Stomach (tissue), 9 donors: ENCODE results near the gene ITPRID1. TPM values are rescaled to one million over a fixed set of nuclear protein-coding genes. Genes with fewer than 3 reads are reported as not detected.
A peak's percentile ranks its signal among the peaks of the same experiment; 100 is the strongest.

Experiments used
- DNase-seq, 2 donors: peaks; one replicate each; pipeline versions ENCODE4 v3.0.0 to v3.0.0-alpha.2; 2013 to 2019
- H3K27ac ChIP-seq, 5 donors: fragments of 200-600 bp in 4 of 5; sonication (generic) in 4 of 5; one replicate each; pipeline ENCODE4 v1.5.1; 2013 to 2019; ENCODE audit warnings: mild to moderate bottlenecking in 1 of 5, moderate library complexity in 1 of 5
- H3K27me3 ChIP-seq, 3 donors: fragments of 200-600 bp; sonication (generic); one replicate each; pipeline ENCODE4 v1.5.1; 2017 to 2019; ENCODE audit warnings: mixed run types in 1 of 3
- H3K36me3 ChIP-seq, 4 donors: fragments of 200-600 bp; sonication (generic); 1 replicate in 3 of 4; 2 replicates in 1 of 4; pipeline ENCODE4 v1.5.1; 2016 to 2019
- H3K4me1 ChIP-seq, 4 donors: fragments of 200-600 bp; sonication (generic); one replicate each; pipeline ENCODE4 v1.5.1; 2016 to 2019
- H3K4me3 ChIP-seq, 4 donors: fragments of 200-600 bp; sonication (generic) in 3 of 4; one replicate each; pipeline ENCODE4 v1.5.1; 2016 to 2019; ENCODE audit warnings: mild to moderate bottlenecking in 1 of 4
- H3K9me3 ChIP-seq, 4 donors: fragments of 200-600 bp; sonication (generic); one replicate each; pipeline ENCODE4 v1.5.1; 2016 to 2019
- CTCF ChIP-seq, 7 experiments: fragments of 450-650 bp in 4 of 7; fragments of 200-600 bp in 3 of 7; sonication (generic) in 3 of 7; IDR thresholded peaks; one replicate each; pipeline ENCODE4 v1.5.1; 2016 to 2019; ENCODE audit warnings: antibody characterized with exemption in 7 of 7, control low read depth in 2 of 7, mild to moderate bottlenecking in 1 of 7
- EP300 ChIP-seq: sonication (generic); formaldehyde crosslinking; IDR thresholded peaks from one replicate; pipeline ENCODE4 v1.6.1; 2017; ENCODE audit warnings: antibody characterized with exemption
- POLR2A ChIP-seq, 4 donors: fragments of 450-650 bp; IDR thresholded peaks; one replicate each; pipeline ENCODE4 v1.6.1; 2016; ENCODE audit warnings: antibody characterized with exemption in 4 of 4, control low read depth in 2 of 4, mild to moderate bottlenecking in 1 of 4, moderate library complexity in 1 of 4
- POLR2AphosphoS5 ChIP-seq, 3 donors: sonication (generic); formaldehyde crosslinking; IDR thresholded peaks; one replicate each; pipeline ENCODE4 v1.6.1; 2016; ENCODE audit warnings: antibody characterized with exemption in 3 of 3
- WGBS, 5 donors: extraction: QIAGEN DNeasy Blood & Tissue Kit in 3 of 5; methylation state at CpG; one replicate each; pipeline versions ENCODE4 v1.1.5 to v1.1.7; 2013 to 2018; 5-methylcytosine and 5-hydroxymethylcytosine counted together
- intact Hi-C: fragments of 100-400 bp; cut with DNase I; formaldehyde crosslinking; loops from one replicate; pipeline ENCODE4 v1.15.1; 2023; ENCODE audit warnings: low total_unique reads
- polyA plus RNA-seq, 3 donors: library from polyadenylated mRNA; stranded (reverse); fragments of 200-250 nt; gene quantifications; one replicate each; pipeline ENCODE4 v1.2.3, GENCODE V29; 2013
- total RNA-seq, 5 donors: library from RNA; depleted of rRNA; stranded (reverse); fragments of >200 nt; gene quantifications; one replicate each; pipeline versions ENCODE4 v1.1.0 to v1.2.3, GENCODE V29; 2014 to 2016
- donor health status: healthy with polysubstance abuse.
- donor health status: Bipolar disorder and iron deficiency.
- donor health status: healthy.

Gene ITPRID1
- total and polyA plus RNA-seq, 8 donors: 0.18 to 0.58 (median 0.34) TPM; not detected in 2

GRCh38 chr7:31550432-31550831, 36.5 kb downstream of the ITPRID1 start:
- peak in 1 of 2 donors; percentile 48 for DNase-seq
- Histone ChIP-seq H3K27ac (peak overlapping the region in 2 of 5 donors; percentile 43 to 48), H3K36me3 (no peaks in the 10 kb centered on the region), H3K4me1 (peaks cover 0 to 20% (median 14%) of the 10 kb centered on the region in 4 donors), H3K4me3 (no peak overlapping the region), H3K27me3 (no peaks in the 10 kb centered on the region), H3K9me3 (no peaks in the 10 kb centered on the region)
- 18 to 58% (median 36%) methylated on average over 1 of the region's 1 CpG for WGBS, 5 donors
- TF ChIP-seq POLR2A (IDR thresholded peaks at IDR 0.05) (no peak), CTCF (IDR thresholded peaks at IDR 0.05) (no peak), EP300 (no peak), POLR2AphosphoS5 (IDR thresholded peaks at IDR 0.05) (no peak)
- intact Hi-C loops: no loop called here

GRCh38 chr7:31553661-31554081, 39.8 kb downstream of the ITPRID1 start:
- TF ChIP-seq POLR2A (IDR thresholded peaks at IDR 0.05): no peak
- TF ChIP-seq CTCF (IDR thresholded peaks at IDR 0.05): no peak
- TF ChIP-seq EP300: no peak
- no peak for TF ChIP-seq POLR2AphosphoS5 (IDR thresholded peaks at IDR 0.05)
- H3K4me3 ChIP-seq: no peak overlapping the region

GRCh38 chr7:31562002-31562401, 48.1 kb downstream of the ITPRID1 start:
- Histone ChIP-seq H3K9me3 (no peaks in the 10 kb centered on the region), H3K27ac (no peak overlapping the region), H3K4me1 (no peaks in the 10 kb centered on the region), H3K27me3 (no peaks in the 10 kb centered on the region), H3K4me3 (no peak overlapping the region), H3K36me3 (no peaks in the 10 kb centered on the region)
- intact Hi-C loops: no loop called here
- no peak for DNase-seq
- TF ChIP-seq EP300 (no peak), CTCF (IDR thresholded peaks at IDR 0.05) (no peak), POLR2AphosphoS5 (IDR thresholded peaks at IDR 0.05) (no peak), POLR2A (IDR thresholded peaks at IDR 0.05) (no peak)
- whole genome bisulfite sequencing, 5 donors: 51 to 76% (median 61%) methylated on average over 1 of the region's 1 CpG

More at GRCh38 chr7:31553661-31554081, 39.8 kb downstream of the ITPRID1 start:
- no peaks in the 10 kb centered on the region for H3K36me3 ChIP-seq
- H3K4me1 ChIP-seq: peaks cover 0 to 20% (median 14%) of the 10 kb centered on the region in 4 donors
- H3K9me3 ChIP-seq: no peaks in the 10 kb centered on the region
- no peak overlapping the region for H3K27ac ChIP-seq
- intact Hi-C loops: no loop called here
- no peaks in the 10 kb centered on the region for H3K27me3 ChIP-seq
- peak in 1 of 2 donors; percentile 15 for DNase-seq

- DNase-seq: no peak
- H3K9me3 ChIP-seq: no peaks in the 10 kb centered on the region
- 16 to 26% (median 18%) methylated on average over 5 of the region's 5 CpGs for WGBS, 5 donors
- H3K4me1 ChIP-seq: no peaks in the 10 kb centered on the region
- no peak overlapping the region for H3K4me3 ChIP-seq
- no peaks in the 10 kb centered on the region for H3K27me3 ChIP-seq
- no peak overlapping the region for H3K27ac ChIP-seq
- TF ChIP-seq POLR2AphosphoS5 (IDR thresholded peaks at IDR 0.05) (no peak), EP300 (no peak)
- intact Hi-C loops: no loop called here
- H3K36me3 ChIP-seq: no peaks in the 10 kb centered on the region
Observed at GRCh38 chr7:31563522-31563921, 49.6 kb downstream of the ITPRID1 start.

- Histone ChIP-seq H3K27me3 (no peaks in the 10 kb centered on the region), H3K27ac (no peak overlapping the region), H3K9me3 (no peaks in the 10 kb centered on the region), H3K4me3 (no peak overlapping the region), H3K4me1 (no peaks in the 10 kb centered on the region), H3K36me3 (no peaks in the 10 kb centered on the region)
- DNase-seq: no peak
- TF ChIP-seq EP300 (no peak), POLR2AphosphoS5 (IDR thresholded peaks at IDR 0.05) (no peak)
- intact Hi-C loops: no loop called here
- WGBS, 5 donors: 71 to 84% (median 74%) methylated on average over 3 of the region's 3 CpGs
Observed at GRCh38 chr7:31563951-31564350, 50.1 kb downstream of the ITPRID1 start.
